Measurements from ENCODE around the gene CRADD.

GRCh38 chr12:93819050-93819491 is 141.9 kb downstream of the CRADD start:
- TF ChIP-seq EZH2phosphoT487 (IDR thresholded peaks at IDR 0.05; ENCODE audit: insufficient read depth, low read depth) (no peak), EZH2 (IDR thresholded peaks at IDR 0.05; ENCODE audit: insufficient read depth, poor library complexity, severe bottlenecking) (no peak)

Data from GM23248 (cell line).